H9 (cell line): ENCODE results near the gene DCAF15. TPM values are rescaled to one million over a fixed set of nuclear protein-coding genes. Genes with fewer than 3 reads are reported as not detected.
"Not testable (repeated sequence)": the region's sequence is repeated elsewhere in the genome, so short reads cannot be mapped to it uniquely, and the experiment has no call there.

Experiments used
- DNase-seq: peaks from one replicate; pipeline ENCODE4 v3.0.0-alpha.2; 2017
- H2AFZ ChIP-seq: one replicate; pipeline ENCODE4 v1.6.1; 2013; ENCODE audit warnings: mild to moderate bottlenecking, low read length, control low read depth, moderate library complexity
- H2AK5ac ChIP-seq: 2 replicates; pipeline ENCODE4 v1.6.1; 2013; ENCODE audit warnings: low read length, control low read depth, mixed read lengths; ENCODE audit not compliant: insufficient read length
- H2BK120ac ChIP-seq: one replicate; pipeline ENCODE4 v1.6.1; 2013; ENCODE audit warnings: low read depth, mild to moderate bottlenecking, low read length, control low read depth, inconsistent platforms; ENCODE audit not compliant: poor library complexity, severe bottlenecking
- H2BK12ac ChIP-seq: 2 replicates; pipeline ENCODE4 v1.6.1; 2013; ENCODE audit warnings: low read length, control low read depth, mixed read lengths, low read depth; ENCODE audit not compliant: insufficient read length
- H2BK15ac ChIP-seq: 2 replicates; pipeline ENCODE4 v1.6.1; 2013; ENCODE audit warnings: low read depth, low read length, control low read depth
- H2BK20ac ChIP-seq: one replicate; pipeline ENCODE4 v1.6.1; 2013; ENCODE audit warnings: low read depth, mild to moderate bottlenecking, low read length, control low read depth, inconsistent platforms; ENCODE audit not compliant: poor library complexity, severe bottlenecking
- H2BK5ac ChIP-seq: 2 replicates; pipeline ENCODE4 v1.6.1; 2013; ENCODE audit warnings: low read length, control low read depth, mixed read lengths; ENCODE audit not compliant: insufficient read length
- H3K14ac ChIP-seq: 2 replicates; pipeline ENCODE4 v1.6.1; 2013; ENCODE audit warnings: low read length, control low read depth; ENCODE audit not compliant: insufficient read depth
- H3K18ac ChIP-seq: 2 replicates; pipeline ENCODE4 v1.6.1; 2013; ENCODE audit warnings: low read depth, mild to moderate bottlenecking, mixed read lengths, low read length, control low read depth; ENCODE audit not compliant: insufficient read length
- H3K23ac ChIP-seq: 2 replicates; pipeline ENCODE4 v1.6.1; 2013; ENCODE audit warnings: low read length, control low read depth, mixed read lengths, low read depth; ENCODE audit not compliant: insufficient read length
- H3K23me2 ChIP-seq: 2 replicates; pipeline ENCODE4 v1.6.1; 2013; ENCODE audit warnings: low read depth, mild to moderate bottlenecking, mixed read lengths, low read length, control low read depth; ENCODE audit not compliant: insufficient read length, poor library complexity, severe bottlenecking
- H3K27ac ChIP-seq: 2 replicates; pipeline ENCODE4 v1.5.1; 2013; ENCODE audit warnings: low read length, control low read depth, mixed read lengths, low read depth; ENCODE audit not compliant: insufficient read length
- H3K27me3 ChIP-seq: 2 replicates; pipeline ENCODE4 v1.6.1; 2013; ENCODE audit warnings: low read length, control low read depth, inconsistent platforms; ENCODE audit not compliant: insufficient read depth
- H3K4ac ChIP-seq: 2 replicates; pipeline ENCODE4 v1.6.1; 2013; ENCODE audit warnings: low read depth, mild to moderate bottlenecking, control low read depth, inconsistent platforms, low read length, moderate library complexity
- H3K4me1 ChIP-seq: 2 replicates; pipeline ENCODE4 v1.6.1; 2013; ENCODE audit warnings: low read length, control low read depth, inconsistent platforms; ENCODE audit not compliant: insufficient read depth
- H3K4me2 ChIP-seq: 2 replicates; pipeline ENCODE4 v1.6.1; 2013; ENCODE audit warnings: low read length, control low read depth, mixed read lengths; ENCODE audit not compliant: insufficient read length, insufficient read depth
- H3K56ac ChIP-seq: 2 replicates; pipeline ENCODE4 v1.6.1; 2013; ENCODE audit warnings: low read depth, mild to moderate bottlenecking, mixed read lengths, low read length, control low read depth; ENCODE audit not compliant: insufficient read length
- H3K79me1 ChIP-seq: 2 replicates; pipeline ENCODE4 v1.6.1; 2013; ENCODE audit warnings: low read depth, mild to moderate bottlenecking, moderate library complexity, low read length, control low read depth, inconsistent platforms; ENCODE audit not compliant: insufficient read depth, poor library complexity, severe bottlenecking
- H3K79me2 ChIP-seq: 2 replicates; pipeline ENCODE4 v1.6.1; 2013; ENCODE audit warnings: low read length, control low read depth, inconsistent platforms; ENCODE audit not compliant: insufficient read depth
- H3K9ac ChIP-seq: 2 replicates; pipeline ENCODE4 v1.6.1; 2013; ENCODE audit warnings: low read length, control low read depth, mixed read lengths; ENCODE audit not compliant: insufficient read length; ENCODE audit errors: extremely low read depth
- H3K9me3 ChIP-seq: one replicate; pipeline ENCODE4 v1.6.1; 2013; ENCODE audit warnings: low read depth, low read length, inconsistent platforms; ENCODE audit not compliant: control insufficient read depth
- H3T11ph ChIP-seq: one replicate; pipeline ENCODE4 v1.6.1; 2013; ENCODE audit warnings: mild to moderate bottlenecking, low read length, control low read depth, inconsistent platforms
- H4K20me1 ChIP-seq: one replicate; pipeline ENCODE4 v1.6.1; 2013; ENCODE audit not compliant: control insufficient read depth, insufficient read length, insufficient read depth
- H4K5ac ChIP-seq: 2 replicates; pipeline ENCODE4 v1.6.1; 2013; ENCODE audit warnings: low read depth, mild to moderate bottlenecking, mixed read lengths, low read length, control low read depth; ENCODE audit not compliant: insufficient read length
- H4K8ac ChIP-seq: replicated peaks from 2 replicates; pipeline ENCODE4 v1.6.1; 2013; ENCODE audit warnings: low read length, control low read depth, mixed read lengths, low read depth; ENCODE audit not compliant: insufficient read length
- H4K91ac ChIP-seq: 2 replicates; pipeline ENCODE4 v1.6.1; 2013; ENCODE audit warnings: low read depth, mild to moderate bottlenecking, moderate library complexity, mixed read lengths, low read length, control low read depth; ENCODE audit not compliant: insufficient read length
- H3K27ac Mint-ChIP-seq, 3 experiments: 2 replicates in 2 of 3; 3 replicates in 1 of 3; pipeline ENCODE4 v1.8.0; 2020 to 2021; ENCODE audit warnings: mixed read lengths in 3 of 3, mild to moderate bottlenecking in 1 of 3, moderate library complexity in 1 of 3
- H3K27me3 Mint-ChIP-seq: 2 replicates; pipeline ENCODE4 v1.8.0; 2021; ENCODE audit warnings: low read depth, mild to moderate bottlenecking, moderate library complexity, mixed read lengths
- H3K36me3 Mint-ChIP-seq, 3 experiments: 2 replicates in 2 of 3; 3 replicates in 1 of 3; pipeline ENCODE4 v1.8.0; 2020 to 2021; ENCODE audit warnings: low read depth in 3 of 3, mixed read lengths in 3 of 3; ENCODE audit not compliant: insufficient read depth in 1 of 3
- H3K4me1 Mint-ChIP-seq, 2 experiments: 2 replicates each; pipeline ENCODE4 v1.8.0; 2020; ENCODE audit warnings: mixed read lengths in 2 of 2
- H3K4me3 Mint-ChIP-seq, 2 experiments: 2 replicates in 1 of 2; 3 replicates in 1 of 2; pipeline ENCODE4 v1.8.0; 2020 to 2021; ENCODE audit warnings: mild to moderate bottlenecking in 2 of 2, mixed read lengths in 2 of 2, moderate library complexity in 1 of 2
- H3K9me3 Mint-ChIP-seq, 2 experiments: 2 replicates in 1 of 2; 3 replicates in 1 of 2; pipeline ENCODE4 v1.8.0; 2020; ENCODE audit warnings: mild to moderate bottlenecking in 2 of 2, mixed read lengths in 2 of 2, moderate library complexity in 1 of 2
- WGBS: extraction: QIAGEN DNeasy Blood & Tissue Kit; methylation state at CpG from one replicate; pipeline ENCODE4 v1.1.7; 2013; ENCODE audit warnings: missing lambda C conversion rate, low lambda C conversion rate, mixed read lengths; ENCODE audit not compliant: insufficient read length; ENCODE audit errors: extremely low coverage; 5-methylcytosine and 5-hydroxymethylcytosine counted together
- total RNA-seq: library from RNA; stranded (reverse); gene quantifications from 2 replicates; pipeline ENCODE4 v1.2.1, GENCODE V29; 2021
- TF ChIP-seq, protein P1 (sequence below): fragments of 200-600 bp; sonication (generic); conservative IDR thresholded peaks from 3 replicates; pipeline ENCODE4 v1.8.0; 2021; ENCODE audit warnings: antibody characterized with exemption, mild to moderate bottlenecking

DCAF15 gene
- total RNA-seq, 1 experiment from 2014 or later, result 82.5 TPM

DNA sequence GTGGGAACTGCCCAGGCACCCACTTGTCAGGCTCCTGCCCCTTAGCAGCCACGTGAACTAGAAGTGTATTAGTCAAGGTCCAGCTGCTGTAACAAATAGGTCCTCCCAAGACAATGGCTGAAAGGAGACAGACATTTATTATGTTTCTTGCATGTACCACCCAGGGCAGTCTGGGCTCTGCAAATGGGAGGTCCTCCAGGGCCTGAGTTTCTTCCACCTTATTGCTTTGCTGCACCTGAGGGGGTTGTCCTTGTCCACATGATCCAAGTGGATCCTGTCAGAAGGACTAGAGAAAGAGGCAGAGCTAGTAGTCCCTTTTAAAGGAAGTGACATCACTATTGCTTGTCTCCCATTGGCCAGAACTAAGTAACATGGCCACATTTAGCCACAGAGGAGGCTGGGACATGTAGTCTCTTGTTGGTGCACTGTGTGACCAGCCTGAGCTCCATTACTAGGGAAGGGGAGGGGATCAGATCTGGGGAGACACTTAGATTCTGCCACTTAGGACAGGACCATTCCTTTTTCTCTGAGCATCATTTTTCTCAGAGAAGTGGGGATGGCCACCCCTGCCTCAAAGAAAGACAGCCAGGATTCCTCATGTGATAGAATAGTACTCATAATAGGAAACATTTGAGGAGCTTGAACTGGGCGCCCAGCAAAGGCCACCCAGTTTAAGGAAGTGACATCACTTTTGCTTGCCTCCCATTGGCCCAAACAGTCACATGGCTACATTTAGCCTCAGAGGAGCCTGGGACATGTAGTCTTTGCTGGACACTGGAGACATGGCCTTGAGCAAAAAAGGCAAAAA is 31.2 kb upstream of the DCAF15 start:
- Histone ChIP-seq H3K27me3 (no peaks in the 10 kb centered on the region), H3K4ac (no peak overlapping the region), H2BK15ac (no peak overlapping the region), H2AK5ac (no peak overlapping the region), H3K4me1 (no peaks in the 10 kb centered on the region), H3K23me2 (no peaks in the 10 kb centered on the region), H3T11ph (no peak overlapping the region), H3K4me2 (no peak overlapping the region), H3K79me2 (no peaks in the 10 kb centered on the region), H3K23ac (no peak overlapping the region), H3K56ac (no peak overlapping the region), H2BK5ac (no peak overlapping the region), H4K8ac (no peak overlapping the region), H2BK20ac (no peak overlapping the region), H3K27ac (no peak overlapping the region), H3K18ac (no peak overlapping the region), H4K5ac (no peak overlapping the region), H4K91ac (no peak overlapping the region), H4K20me1 (no peaks in the 10 kb centered on the region), H2BK12ac (no peak overlapping the region), H3K79me1 (no peaks in the 10 kb centered on the region), H3K9ac (no peak overlapping the region), H2BK120ac (no peak overlapping the region), H2AFZ (no peak overlapping the region), H3K9me3 (peaks cover 6% of the 10 kb centered on the region), H3K14ac (no peak overlapping the region)
- DNase-seq, result peak; percentile 47
- no peak overlapping the region for H3K4me3 Mint-ChIP-seq
- peaks cover 8 to 12% of the 10 kb centered on the region in 2 experiments; a peak in 4 of 5 replicates for H3K9me3 Mint-ChIP-seq
- TF ChIP-seq, protein P1, sequence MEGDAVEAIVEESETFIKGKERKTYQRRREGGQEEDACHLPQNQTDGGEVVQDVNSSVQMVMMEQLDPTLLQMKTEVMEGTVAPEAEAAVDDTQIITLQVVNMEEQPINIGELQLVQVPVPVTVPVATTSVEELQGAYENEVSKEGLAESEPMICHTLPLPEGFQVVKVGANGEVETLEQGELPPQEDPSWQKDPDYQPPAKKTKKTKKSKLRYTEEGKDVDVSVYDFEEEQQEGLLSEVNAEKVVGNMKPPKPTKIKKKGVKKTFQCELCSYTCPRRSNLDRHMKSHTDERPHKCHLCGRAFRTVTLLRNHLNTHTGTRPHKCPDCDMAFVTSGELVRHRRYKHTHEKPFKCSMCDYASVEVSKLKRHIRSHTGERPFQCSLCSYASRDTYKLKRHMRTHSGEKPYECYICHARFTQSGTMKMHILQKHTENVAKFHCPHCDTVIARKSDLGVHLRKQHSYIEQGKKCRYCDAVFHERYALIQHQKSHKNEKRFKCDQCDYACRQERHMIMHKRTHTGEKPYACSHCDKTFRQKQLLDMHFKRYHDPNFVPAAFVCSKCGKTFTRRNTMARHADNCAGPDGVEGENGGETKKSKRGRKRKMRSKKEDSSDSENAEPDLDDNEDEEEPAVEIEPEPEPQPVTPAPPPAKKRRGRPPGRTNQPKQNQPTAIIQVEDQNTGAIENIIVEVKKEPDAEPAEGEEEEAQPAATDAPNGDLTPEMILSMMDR, result no peak
- peaks cover 39 to 80% (median 62%) of the 10 kb centered on the region in 3 experiments for H3K36me3 Mint-ChIP-seq
- H3K4me1 Mint-ChIP-seq, result no peaks in the 10 kb centered on the region
- WGBS, result no CpG with 5 or more reads among the region's 2 CpGs
- peak overlapping the region in 2 of 3 experiments; percentile 28 to 49; a peak in 3 of 7 replicates for H3K27ac Mint-ChIP-seq
- no peaks in the 10 kb centered on the region for H3K27me3 Mint-ChIP-seq

DNA sequence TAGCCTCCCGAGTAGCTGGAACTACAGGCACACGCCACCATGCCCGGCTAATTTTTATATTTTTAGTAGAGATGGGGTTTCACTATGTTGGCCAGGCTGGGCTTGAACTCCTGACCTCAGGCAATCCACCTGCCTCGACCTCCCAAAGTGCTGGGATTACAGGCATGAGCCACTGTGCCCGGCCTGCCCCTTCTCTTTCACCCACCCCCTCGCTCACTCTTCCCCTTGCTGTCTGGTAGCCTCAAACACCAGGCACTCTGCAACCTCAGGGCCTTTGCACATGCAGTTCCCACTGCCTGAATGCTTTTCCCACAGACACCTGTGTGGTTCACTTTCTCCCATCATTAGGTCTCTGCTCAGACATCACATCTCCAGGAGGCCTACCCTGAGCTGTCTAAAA is 30.2 kb upstream of the DCAF15 start:
- H3K9me3 Mint-ChIP-seq, result peaks cover 8 to 12% of the 10 kb centered on the region in 2 experiments; a peak in 4 of 5 replicates
- not testable (repeated sequence) for H4K20me1 ChIP-seq, H3K4ac ChIP-seq, H2AK5ac ChIP-seq, H3K27me3 Mint-ChIP-seq, H3K23me2 ChIP-seq, H2BK20ac ChIP-seq, H3K79me2 ChIP-seq, H3T11ph ChIP-seq, H2BK5ac ChIP-seq, H3K4me2 ChIP-seq, H3K9ac ChIP-seq, H3K9me3 ChIP-seq, H3K27me3 ChIP-seq, H3K4me1 Mint-ChIP-seq, H3K18ac ChIP-seq, H2AFZ ChIP-seq, H3K79me1 ChIP-seq, DNase-seq, H3K56ac ChIP-seq, H3K27ac ChIP-seq, H2BK120ac ChIP-seq, H3K14ac ChIP-seq, H2BK15ac ChIP-seq, H4K91ac ChIP-seq, H3K23ac ChIP-seq, H3K4me3 Mint-ChIP-seq, H4K5ac ChIP-seq, H3K4me1 ChIP-seq, H2BK12ac ChIP-seq, H4K8ac ChIP-seq, H3K27ac Mint-ChIP-seq
- WGBS, result no CpG with 5 or more reads among the region's 6 CpGs
- peaks cover 44 to 82% (median 71%) of the 10 kb centered on the region in 3 experiments for H3K36me3 Mint-ChIP-seq
